Articular chondrocyte of knee joint (primary cell): ENCODE data around the gene MRPS2. TPM values are rescaled to one million over a fixed set of nuclear protein-coding genes. Genes with fewer than 3 reads are reported as not detected.

Experiments
- total RNA-seq: library from RNA; depleted of rRNA; stranded (reverse); fragments of >200 nt; gene quantifications from 2 replicates; pipeline ENCODE4 v1.2.3, GENCODE V29; 2012

Gene MRPS2
- 17.6 and 17.7 TPM in 2 replicates for total RNA-seq

DNA sequence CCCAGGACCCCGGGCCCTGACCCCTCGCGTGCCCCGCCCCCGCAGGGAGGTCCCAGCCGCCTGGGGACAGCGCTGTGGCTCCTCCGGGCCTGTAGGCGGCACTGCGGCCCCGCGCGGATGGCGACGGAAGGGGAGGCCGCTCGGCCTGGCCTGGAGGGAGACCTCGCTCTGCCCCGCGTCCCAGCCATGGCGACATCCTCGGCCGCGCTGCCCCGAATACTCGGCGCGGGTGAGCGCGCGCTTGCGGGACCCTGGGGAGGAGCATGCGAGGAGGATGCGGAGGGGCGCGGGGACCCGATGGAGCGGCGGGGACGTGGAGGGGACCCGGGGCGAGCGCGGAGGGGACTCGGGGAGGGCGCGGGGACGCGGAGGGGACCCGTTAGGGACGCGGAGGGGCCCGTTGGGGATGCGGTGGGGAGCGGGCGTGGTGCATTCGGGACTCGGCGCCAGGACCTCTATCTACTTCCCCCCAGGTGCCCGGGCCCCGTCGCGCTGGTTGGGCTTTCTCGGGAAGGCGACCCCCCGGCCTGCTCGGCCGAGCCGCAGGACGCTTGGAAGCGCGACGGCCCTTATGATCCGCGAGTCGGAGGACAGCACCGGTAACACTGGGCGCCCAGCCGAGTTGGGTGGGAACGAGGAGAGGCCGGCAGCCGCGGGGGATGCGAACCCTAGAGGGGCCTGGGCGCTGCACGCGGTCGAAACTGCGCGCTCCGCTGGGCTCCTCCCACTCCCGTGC lies at the start of gene MRPS2:
Gene MRPS2 (plus strand): TSS at position 158 of the 736 bp plus-strand sequence. CDS start 29 bp downstream, at position 187.

DNA sequence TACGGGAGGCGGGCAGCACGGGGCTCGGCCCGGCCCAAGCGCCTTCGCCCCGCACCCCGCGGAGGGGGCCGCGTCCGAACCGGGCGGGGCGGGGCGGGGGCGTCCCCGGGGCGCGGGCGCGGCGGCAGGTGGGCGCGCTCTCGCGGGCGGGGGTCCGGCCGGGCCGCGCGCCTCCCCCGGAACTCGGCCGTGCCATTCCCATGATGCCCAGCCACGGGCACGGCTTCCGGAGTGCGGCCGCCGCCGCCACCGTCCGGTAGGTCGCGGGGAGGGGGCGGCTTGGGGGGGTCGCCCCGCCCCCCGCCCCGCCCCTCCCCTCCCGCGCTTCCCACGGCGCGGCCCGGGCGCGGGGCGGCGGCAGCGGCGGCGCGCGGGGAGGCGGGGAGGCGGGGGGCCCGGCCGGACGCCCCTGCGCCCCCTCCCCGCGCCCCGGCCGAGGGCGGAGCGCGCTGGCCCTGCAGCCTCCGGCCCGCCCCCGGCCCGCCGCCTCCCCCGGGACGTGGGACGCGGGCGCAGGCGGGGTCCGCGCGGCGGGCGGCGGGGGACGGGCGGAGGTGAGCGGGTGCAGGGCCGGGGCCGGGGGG lies 20.9 kb upstream of the MRPS2 start, which contains the start of gene PPP1R26:
Gene PPP1R26 (plus strand): TSS at position 314 of the 584 bp plus-strand sequence. CDS start 4,729 bp downstream, outside the sequence.

GRCh38 chr9:135520916-135521607 lies 20.6 kb downstream of the MRPS2 start, which contains the start of gene LCN1:
LCN1 (plus strand) TSS chr9:135521440; CDS start chr9:135521498, 58 bp downstream.

DNA sequence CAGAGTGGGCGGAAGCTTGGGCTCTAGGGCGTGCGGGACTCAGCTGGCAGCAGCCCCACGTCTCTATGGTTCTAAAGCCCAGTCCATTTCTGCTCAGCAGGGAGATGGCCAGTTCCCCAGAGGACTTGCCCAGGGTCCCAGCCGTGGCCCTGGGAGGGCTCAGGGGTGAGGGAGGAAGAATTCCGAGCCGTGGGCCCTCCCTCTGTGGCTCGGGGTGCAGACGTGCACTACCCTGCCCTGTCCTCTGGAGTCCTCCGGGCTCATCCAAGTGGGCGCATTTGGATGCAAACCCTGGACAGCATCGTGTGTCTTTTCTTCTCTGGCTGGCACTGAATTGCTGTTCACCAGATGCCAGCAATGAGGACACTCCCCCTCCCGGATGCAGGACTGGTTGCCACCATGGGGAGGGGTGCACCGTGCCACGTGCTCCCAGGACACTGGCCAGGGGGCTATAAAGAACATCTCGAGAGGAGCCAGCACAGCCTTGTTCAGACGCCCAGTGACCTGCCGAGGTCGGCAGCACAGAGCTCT lies 45.2 kb downstream of the MRPS2 start, which contains the start of gene OBP2A:
Gene OBP2A (plus strand): TSS at position 481 of the 531 bp plus-strand sequence. CDS start 55 bp downstream, outside the sequence.

Other genes with a start within 250 kb of the MRPS2 start
- 6.3 and 6.5 TPM in 2 replicates for gene PPP1R26, start 20.9 kb upstream of the MRPS2 start, total RNA-seq
- not detected in 2 replicates for gene LCN1, start 20.8 kb downstream of the MRPS2 start, total RNA-seq
- not detected in 2 replicates for gene OBP2A, start 45.4 kb downstream of the MRPS2 start, total RNA-seq
- gene PAEP, start 61.1 kb downstream of the MRPS2 start, total RNA-seq, result not detected in 2 replicates
- not detected in 2 replicates for gene GLT6D1, start 138.9 kb downstream of the MRPS2 start, total RNA-seq
- not detected in 2 replicates for gene LCN9, start 162.6 kb downstream of the MRPS2 start, total RNA-seq
- gene SOHLH1, start 198.8 kb downstream of the MRPS2 start, total RNA-seq, result not detected in 2 replicates
- not detected in 2 replicates for gene KCNT1, start 201.5 kb downstream of the MRPS2 start, total RNA-seq